Measurements from ENCODE around the gene BCL6.
A peak's percentile ranks its signal among the peaks of the same experiment; 100 is the strongest.

The BCL6 gene

DNA sequence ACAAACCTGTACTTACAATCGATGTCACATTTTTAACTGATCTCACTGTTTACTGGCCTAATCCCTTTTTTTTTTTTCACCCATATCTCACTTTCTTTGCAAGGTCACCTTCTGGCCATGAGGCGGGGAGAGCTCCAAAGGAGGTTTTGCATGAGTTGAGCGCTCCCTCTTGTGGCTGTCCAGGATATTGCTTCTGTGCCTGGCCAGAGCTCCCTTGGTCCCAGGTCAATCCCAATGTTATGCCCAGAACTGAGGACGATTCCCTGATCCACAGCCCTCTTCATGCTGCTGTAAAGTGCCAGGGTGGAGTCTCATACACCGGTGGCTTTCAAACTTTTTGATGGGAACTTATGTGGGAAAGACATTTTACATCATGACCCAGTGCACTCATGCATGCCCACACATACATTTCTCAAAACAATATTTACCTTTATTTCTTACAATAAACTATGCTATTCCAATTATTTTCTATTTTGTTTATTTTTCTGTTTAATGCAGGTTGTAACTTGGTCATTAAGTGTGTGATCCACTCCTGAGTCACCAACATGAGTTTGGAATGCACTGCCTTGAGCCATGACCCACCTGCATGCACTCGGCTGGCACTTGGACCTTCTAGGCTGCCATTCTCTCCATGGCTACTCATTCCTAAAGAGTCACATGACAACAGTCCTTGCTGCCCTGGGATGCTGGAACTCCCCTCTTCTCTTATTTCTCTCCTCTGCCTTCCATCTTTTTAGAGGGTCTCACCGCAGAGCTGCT lies 65.5 kb downstream of the BCL6 start:
- TF ChIP-seq, protein P1, sequence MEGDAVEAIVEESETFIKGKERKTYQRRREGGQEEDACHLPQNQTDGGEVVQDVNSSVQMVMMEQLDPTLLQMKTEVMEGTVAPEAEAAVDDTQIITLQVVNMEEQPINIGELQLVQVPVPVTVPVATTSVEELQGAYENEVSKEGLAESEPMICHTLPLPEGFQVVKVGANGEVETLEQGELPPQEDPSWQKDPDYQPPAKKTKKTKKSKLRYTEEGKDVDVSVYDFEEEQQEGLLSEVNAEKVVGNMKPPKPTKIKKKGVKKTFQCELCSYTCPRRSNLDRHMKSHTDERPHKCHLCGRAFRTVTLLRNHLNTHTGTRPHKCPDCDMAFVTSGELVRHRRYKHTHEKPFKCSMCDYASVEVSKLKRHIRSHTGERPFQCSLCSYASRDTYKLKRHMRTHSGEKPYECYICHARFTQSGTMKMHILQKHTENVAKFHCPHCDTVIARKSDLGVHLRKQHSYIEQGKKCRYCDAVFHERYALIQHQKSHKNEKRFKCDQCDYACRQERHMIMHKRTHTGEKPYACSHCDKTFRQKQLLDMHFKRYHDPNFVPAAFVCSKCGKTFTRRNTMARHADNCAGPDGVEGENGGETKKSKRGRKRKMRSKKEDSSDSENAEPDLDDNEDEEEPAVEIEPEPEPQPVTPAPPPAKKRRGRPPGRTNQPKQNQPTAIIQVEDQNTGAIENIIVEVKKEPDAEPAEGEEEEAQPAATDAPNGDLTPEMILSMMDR (IDR thresholded peaks at IDR 0.05; ENCODE audit: insufficient read depth, low read depth, low read length, missing control alignments): peak; percentile 90
- H3K4me3 ChIP-seq (ENCODE audit: low read depth, low read length): no peak overlapping the region
- DNase-seq (ENCODE audit: low read depth): peak; percentile 73

DNA sequence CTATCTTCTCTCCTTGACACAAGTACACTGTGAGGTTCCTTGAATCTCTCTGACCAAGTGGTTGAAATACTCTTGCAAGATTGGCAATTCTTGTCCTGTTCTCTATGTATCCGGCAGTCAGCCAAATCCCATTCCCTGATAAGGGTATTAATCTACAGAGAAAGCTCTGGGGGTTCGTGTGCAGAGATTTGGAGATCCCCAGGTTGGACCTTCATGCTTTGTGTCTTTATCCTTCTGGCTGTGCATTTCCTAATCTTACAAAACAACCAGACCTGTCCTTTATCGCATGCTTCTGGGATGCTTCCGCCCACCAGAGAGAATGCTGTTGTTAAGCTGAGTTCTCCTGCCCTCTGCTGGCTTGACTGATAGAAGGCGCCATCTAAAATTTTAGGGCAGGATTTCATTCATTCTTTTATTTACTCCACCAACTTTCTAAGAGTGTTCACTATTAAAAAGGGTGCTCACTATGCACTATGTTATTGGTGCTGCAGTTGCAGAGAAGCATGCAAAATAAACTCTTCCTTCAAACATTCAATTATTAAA lies 66.5 kb downstream of the BCL6 start:
- TF ChIP-seq, protein P1 (IDR thresholded peaks at IDR 0.05; ENCODE audit: insufficient read depth, low read depth, low read length, missing control alignments): peak; percentile 55

DNA sequence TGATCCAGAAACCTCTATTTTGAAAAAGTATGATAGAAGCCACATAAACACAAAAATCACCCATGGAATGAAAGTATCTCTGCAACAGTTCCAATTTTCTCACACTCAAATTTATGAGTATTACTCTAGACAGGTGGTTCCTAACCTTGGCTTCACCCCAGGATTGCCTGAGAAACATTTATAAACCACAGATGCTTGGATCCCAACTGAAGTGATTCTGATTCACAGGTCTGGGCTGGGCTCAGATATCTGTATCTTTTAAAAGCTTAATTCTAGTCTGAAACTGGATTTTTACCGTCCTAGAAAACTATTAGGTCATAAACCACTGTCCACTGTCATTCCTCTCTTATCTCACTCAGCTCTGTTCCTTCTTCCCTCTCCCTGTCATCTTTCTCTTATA lies 67.7 kb downstream of the BCL6 start:
- TF ChIP-seq, protein P1 (IDR thresholded peaks at IDR 0.05; ENCODE audit: insufficient read depth, low read depth, low read length, missing control alignments): no peak
- no peak overlapping the region for H3K4me3 ChIP-seq (ENCODE audit: low read depth, low read length)
- DNase-seq (ENCODE audit: low read depth): no peak

More for the DNA sequence above, 66.5 kb downstream of the BCL6 start:
- peak; percentile 51 for DNase-seq (ENCODE audit: low read depth)
- H3K4me3 ChIP-seq (ENCODE audit: low read depth, low read length): no peak overlapping the region

DNA sequence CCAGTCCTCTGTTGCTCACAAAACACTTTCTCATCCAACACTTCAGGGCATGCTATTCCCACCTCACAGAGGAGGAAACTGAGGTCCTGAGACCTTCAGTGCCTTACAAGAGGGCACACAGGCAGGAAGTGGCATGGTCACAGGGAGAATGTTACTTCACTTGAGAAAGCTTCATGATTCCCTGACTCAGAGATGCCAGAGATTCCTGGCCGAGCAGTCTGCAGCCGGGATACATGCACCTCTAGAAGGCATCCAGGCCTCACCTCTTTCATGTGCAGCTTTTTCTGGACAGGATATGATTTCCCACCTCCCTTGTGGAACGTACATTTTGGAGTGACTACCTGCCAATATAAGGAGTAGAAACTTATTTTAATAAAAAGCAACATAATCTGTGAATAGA lies 72.3 kb downstream of the BCL6 start:
- TF ChIP-seq, protein P1 (IDR thresholded peaks at IDR 0.05; ENCODE audit: insufficient read depth, low read depth, low read length, missing control alignments): no peak
- no peak for DNase-seq (ENCODE audit: low read depth)
- no peak overlapping the region for H3K4me3 ChIP-seq (ENCODE audit: low read depth, low read length)
